GM12892 (cell line): ENCODE data around the gene MRPL39.

Experiments
- POLR2A ChIP-seq: IDR thresholded peaks from 2 replicates; pipeline ENCODE4 v1.6.1; 2011; ENCODE audit warnings: low read depth, low read length, control low read depth
- TAF1 ChIP-seq: IDR thresholded peaks from 2 replicates; pipeline ENCODE4 v1.6.1; 2011; ENCODE audit warnings: low read depth, mild to moderate bottlenecking, control low read depth, low read length, borderline replicate concordance

DNA sequence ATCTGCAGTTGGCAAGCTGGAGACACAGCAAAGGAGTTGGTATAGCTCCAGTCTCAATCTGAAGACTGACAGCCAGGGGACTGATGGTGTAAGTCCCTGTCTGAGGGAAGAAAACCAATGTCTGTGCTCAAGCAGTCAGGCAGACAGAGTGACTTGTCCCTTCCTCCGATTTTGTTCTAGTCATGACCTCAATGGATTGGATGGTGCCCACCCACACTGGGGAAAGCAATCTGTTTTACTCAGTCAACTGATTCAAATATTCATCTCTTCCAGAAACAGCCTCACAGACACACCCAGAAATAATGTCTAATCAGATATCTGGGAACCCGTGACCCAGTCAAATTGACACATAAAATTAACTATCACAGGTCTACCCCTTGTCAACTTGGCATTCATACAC, 11.9 kb upstream of the MRPL39 start:
- TF ChIP-seq POLR2A (no peak), TAF1 (no peak)
